HepG2 (cell line): ENCODE measurements around the gene LCN12. TPM values are rescaled to one million over a fixed set of nuclear protein-coding genes. Genes with fewer than 3 reads are reported as not detected.

ENCODE experiments used
- POGZ ChIP-seq: sonication (generic); formaldehyde crosslinking; IDR thresholded peaks from 2 replicates; pipeline ENCODE4 v1.4.0; 2020; ENCODE audit warnings: mild to moderate bottlenecking, missing genetic modification reagents
- POLR2G ChIP-seq: fragments of 200-400 bp; formaldehyde crosslinking; IDR thresholded peaks from 2 replicates; pipeline ENCODE4 v1.6.1; 2018; ENCODE audit warnings: mild to moderate bottlenecking, low read depth, low read length, moderate library complexity
- RBM39 ChIP-seq: fragments of 200-400 bp; formaldehyde crosslinking; IDR thresholded peaks from one replicate; pipeline ENCODE4 v1.6.1; 2018; ENCODE audit warnings: antibody characterized with exemption, mild to moderate bottlenecking, low read depth, low read length; ENCODE audit not compliant: poor library complexity, severe bottlenecking
- SALL1 ChIP-seq: sonication (generic); formaldehyde crosslinking; IDR thresholded peaks from 2 replicates; pipeline ENCODE4 v1.8.0; 2022; ENCODE audit warnings: mild to moderate bottlenecking, missing genetic modification reagents
- SUZ12 ChIP-seq: fragments of 150-350 bp; IDR thresholded peaks from 2 replicates; pipeline ENCODE4 v1.6.1; 2014; ENCODE audit warnings: low read depth, low read length
- ZNF256 ChIP-seq: sonication (generic); formaldehyde crosslinking; conservative IDR thresholded peaks from 2 replicates; pipeline ENCODE4 v1.4.0; 2020; ENCODE audit warnings: missing genetic modification reagents
- ZNF281 ChIP-seq: sonication (generic); formaldehyde crosslinking; IDR thresholded peaks from 2 replicates; pipeline ENCODE4 v1.4.0; 2020; ENCODE audit warnings: missing genetic modification reagents, borderline replicate concordance
- ZNF547 ChIP-seq: sonication (generic); formaldehyde crosslinking; IDR thresholded peaks from 2 replicates; pipeline ENCODE4 v1.5.1; 2020; ENCODE audit warnings: mild to moderate bottlenecking, missing genetic modification reagents
- ZNF784 ChIP-seq: sonication (generic); formaldehyde crosslinking; IDR thresholded peaks from 2 replicates; pipeline ENCODE4 v1.5.1; 2020; ENCODE audit warnings: missing genetic modification reagents, mild to moderate bottlenecking, borderline replicate concordance
- ZNF850 ChIP-seq: sonication (generic); formaldehyde crosslinking; conservative IDR thresholded peaks from 2 replicates; pipeline ENCODE4 v1.9.0; 2021; ENCODE audit warnings: mild to moderate bottlenecking, missing genetic modification reagents
- polyA plus RNA-seq, 8 experiments: library from polyadenylated mRNA; depleted of rRNA in 3 of 8; stranded (reverse) in 7 of 8; unstranded in 1 of 8; fragments of >200 nt; fragmentation: Illumina TruSeq in 4 of 8; extraction: Trizol in 4 of 8; gene quantifications; 2 replicates each; pipeline versions ENCODE4 v1.2.1 to v1.2.3, GENCODE V29; 2011 to 2016; ENCODE audit warnings: low read depth in 4 of 8, missing spikeins in 1 of 8, mixed read lengths in 1 of 8; ENCODE audit not compliant: insufficient read depth in 1 of 8
- total RNA-seq, 5 experiments: library from RNA; depleted of rRNA; stranded (reverse); fragments of >200 nt; fragmentation: Illumina TruSeq; extraction: Trizol; gene quantifications; 2 replicates each; pipeline ENCODE4 v1.2.3, GENCODE V29; 2016; ENCODE audit warnings: low read depth in 1 of 5

LCN12 gene
- total and polyA plus RNA-seq, 2 of the 13 experiments (the other 11 are each of a cell fraction or from before 2014, with no cell fraction given) = 3.4 to 6.9 TPM

GRCh38 chr9:136990242-136990911, 38.3 kb downstream of the LCN12 start (continued):
- TF ChIP-seq RBM39 (no peak), POGZ (CRISPR knock-in tag) (no peak), ZNF256 (CRISPR knock-in tag) (no peak), ZNF850 (CRISPR knock-in tag) (no peak), ZNF547 (CRISPR knock-in tag) (no peak), POLR2G (no peak), ZNF784 (CRISPR knock-in tag) (no peak), SALL1 (CRISPR knock-in tag) (0 out of 2 replicates have a peak, but pooled peaks have one; percentile 25), SUZ12 (no peak), ZNF281 (peak; percentile 40; the same call in 1 of the 2 replicates)
- TF ChIP-seq, all 625 proteins: peak for 21
